HG02970 (cell line): ENCODE data around the gene NXPE1.

ENCODE experiments used
- ATAC-seq: cut with Tn5 transposase; IDR thresholded peaks from one replicate; pipeline ENCODE4 v1.9.1; 2021; ENCODE audit warnings: mild to moderate bottlenecking, moderate library complexity, moderate number of reproducible peaks; ENCODE audit not compliant: unreplicated experiment, low FRiP score

Gene NXPE1

GRCh38 chr11:114563077-114563476 lies 3.4 kb upstream of the NXPE1 start:
- ATAC-seq, result no peak

GRCh38 chr11:114562166-114562916 lies 2.7 kb upstream of the NXPE1 start:
- no peak for ATAC-seq

GRCh38 chr11:114556135-114556534 lies 3.5 kb downstream of the NXPE1 start:
- ATAC-seq, result no peak

- no peak for ATAC-seq
Measured at GRCh38 chr11:114553642-114554041, 6.0 kb downstream of the NXPE1 start.

GRCh38 chr11:114551060-114551459 lies 8.6 kb downstream of the NXPE1 start:
- ATAC-seq, result no peak

DNA sequence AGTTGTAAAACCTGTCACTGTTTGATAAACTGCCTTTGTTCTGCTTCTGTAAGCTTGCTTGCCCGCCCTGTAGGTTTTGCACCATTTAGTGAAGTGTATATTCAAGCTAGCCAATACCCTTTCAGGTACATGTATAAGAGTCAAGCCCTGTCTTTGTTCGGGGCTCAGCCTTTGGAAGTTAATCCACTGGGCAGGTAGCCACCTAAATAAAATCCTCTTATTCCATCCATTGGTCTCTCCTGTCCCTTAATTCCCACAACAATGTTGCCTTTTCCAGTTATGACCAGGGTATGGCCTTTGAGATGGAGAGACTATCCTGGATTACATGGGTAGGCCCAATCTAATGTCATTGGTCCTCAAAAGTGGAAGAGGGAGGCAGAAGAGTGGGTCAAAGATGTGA lies 34.0 kb downstream of the NXPE1 start:
- ATAC-seq, result no peak

DNA sequence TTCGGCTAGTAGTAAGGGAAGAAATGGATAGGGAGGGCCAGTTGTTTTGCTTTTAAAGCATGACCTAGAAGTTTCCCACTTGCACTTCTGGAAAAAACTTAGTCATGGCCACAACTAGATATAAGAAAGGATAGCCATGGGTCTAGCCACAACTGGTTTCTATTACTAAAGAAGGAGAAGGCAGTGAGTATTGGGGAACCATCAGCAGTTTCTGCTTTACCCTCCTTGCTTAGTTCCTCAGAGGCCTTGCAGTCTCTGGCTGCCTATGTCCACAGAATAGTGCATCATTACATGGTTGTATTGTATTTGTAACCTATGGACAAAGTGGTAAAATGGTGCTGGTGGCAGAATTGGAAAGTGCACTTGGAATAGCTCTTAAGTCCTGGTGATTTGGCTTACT lies 35.6 kb downstream of the NXPE1 start:
- no peak for ATAC-seq

GRCh38 chr11:114522818-114523217 lies 36.9 kb downstream of the NXPE1 start:
- no peak for ATAC-seq

DNA sequence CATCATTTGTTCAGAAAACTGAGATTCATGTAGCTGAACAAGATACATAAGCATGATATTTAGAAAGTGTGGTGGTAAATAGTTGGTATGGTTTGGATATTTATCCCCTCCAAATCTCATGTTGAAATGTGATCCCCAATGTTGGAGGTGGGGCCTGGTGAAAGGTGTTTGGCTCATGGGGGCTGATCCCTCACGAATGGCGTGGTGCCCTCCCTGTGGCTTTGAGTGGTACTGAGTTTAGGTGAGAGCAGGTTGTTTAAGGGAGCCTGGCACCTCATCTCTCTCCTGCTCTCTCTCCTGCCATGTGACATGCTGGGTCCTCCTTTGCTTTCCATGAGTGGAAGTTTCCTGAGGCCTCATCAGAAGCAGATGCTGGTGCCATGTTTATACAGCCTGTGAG lies 48.1 kb downstream of the NXPE1 start:
- no peak for ATAC-seq

DNA sequence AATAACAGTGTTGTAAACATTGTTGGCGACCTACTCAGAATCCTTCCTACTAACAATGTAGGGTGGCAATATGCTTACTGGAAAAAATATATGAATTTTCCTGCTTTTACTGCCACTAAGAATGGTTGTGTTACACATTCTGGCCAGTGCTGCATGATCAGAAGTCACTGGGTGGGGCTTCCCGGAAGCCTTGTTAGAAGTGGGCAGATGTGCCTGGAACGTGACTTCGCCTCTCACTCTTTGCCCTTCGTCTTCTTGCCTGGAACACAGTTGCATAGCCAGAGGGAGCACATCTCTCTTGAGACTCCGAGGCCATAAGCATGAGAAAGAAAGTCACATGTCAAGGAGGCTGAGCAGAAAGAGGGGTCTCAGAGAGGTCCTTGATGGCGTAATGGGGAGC lies 48.6 kb downstream of the NXPE1 start:
- no peak for ATAC-seq

DNA sequence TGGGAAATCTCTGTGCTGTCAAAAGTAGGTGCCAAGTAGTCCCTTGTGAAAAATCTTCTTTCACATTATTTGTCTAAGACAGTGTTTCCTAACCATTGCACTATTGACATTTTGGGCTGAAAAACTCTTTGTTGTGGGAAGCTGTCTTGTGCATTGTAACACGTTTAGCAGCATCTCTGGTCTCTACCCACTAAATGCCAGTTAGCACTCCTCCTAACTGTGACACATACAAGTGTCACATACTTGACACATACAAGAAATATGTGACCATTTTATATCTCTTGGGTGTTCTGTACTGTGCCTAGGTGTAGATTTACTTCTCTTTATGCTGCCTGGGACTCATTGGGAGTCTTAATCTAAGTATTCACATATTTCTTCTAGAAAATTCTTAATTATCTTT lies 57.8 kb downstream of the NXPE1 start:
- ATAC-seq, result no peak

DNA sequence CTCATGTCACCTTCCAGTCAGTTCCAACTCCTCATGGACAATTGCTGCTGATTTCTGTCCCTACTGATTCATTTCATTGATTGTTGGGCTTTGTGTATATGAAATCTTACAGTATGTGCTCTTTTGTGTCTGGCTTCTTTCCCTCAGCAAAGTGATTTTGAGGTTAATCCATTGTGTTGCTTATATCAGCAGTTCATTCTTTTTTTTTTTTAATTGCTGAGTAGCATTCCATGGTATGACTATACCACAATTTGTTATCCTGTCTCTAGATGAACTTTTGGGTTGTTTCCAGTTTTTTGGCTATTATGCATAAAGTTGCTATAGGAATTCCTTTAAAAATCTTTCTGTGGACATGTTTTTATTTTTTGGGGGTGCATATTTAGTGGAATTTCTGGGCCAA lies 59.9 kb downstream of the NXPE1 start:
- no peak for ATAC-seq

DNA sequence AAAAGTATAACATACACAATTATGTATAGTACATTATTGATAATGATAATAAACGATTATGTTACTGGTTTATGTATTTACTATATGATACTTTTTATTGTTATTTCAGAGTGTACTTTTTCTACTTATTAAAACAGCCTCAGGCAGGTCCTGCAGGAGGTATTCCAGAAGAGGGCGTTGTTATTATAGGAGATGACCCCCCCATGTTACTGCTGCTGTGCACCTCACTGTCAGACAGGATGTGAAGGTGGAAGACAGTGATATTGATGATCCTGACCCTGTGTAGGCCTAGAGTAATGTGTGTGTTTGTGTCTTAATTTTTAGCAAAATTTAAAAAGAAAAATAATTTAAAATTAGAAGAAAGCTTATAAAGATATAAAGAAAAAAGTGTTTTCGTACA lies 62.8 kb downstream of the NXPE1 start:
- no peak for ATAC-seq

DNA sequence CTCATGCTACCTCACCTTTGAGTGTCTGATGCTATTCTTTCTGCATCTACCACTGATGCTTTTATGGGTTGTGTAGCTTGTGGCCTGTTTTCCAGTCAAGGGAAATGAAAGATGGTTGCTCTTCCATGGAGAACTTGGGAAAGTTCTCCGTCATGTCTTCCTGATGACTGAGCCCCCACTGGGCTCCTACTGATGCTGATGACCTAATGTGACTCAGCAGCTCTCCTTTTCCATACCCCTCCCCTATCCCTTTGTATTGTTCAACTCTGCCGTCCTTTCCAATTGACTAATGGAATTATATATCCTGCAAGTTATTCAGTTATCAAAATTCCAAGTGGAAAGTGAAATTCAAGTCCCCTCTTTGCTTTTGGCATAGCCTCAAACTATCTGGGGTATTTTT lies 75.8 kb downstream of the NXPE1 start:
- no peak for ATAC-seq

DNA sequence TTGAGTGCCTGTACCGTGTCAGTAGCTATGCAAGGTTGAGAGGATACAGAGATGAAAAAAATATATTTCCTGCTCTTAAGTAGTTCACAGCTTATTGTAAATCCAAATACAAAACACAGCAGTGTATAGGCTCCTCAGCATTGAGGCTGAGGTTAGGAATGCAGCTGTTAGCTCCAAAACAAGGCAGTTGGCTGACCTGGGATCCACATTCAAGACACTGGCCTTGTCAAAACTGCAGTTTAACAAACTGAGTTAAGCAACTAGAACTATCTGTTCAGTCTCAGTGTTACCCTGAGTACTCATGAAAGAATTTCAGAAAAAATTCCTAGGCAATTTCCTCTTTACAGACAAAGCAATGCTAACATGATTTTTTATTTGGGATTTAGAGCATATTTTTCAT lies 77.6 kb downstream of the NXPE1 start:
- ATAC-seq, result no peak

DNA sequence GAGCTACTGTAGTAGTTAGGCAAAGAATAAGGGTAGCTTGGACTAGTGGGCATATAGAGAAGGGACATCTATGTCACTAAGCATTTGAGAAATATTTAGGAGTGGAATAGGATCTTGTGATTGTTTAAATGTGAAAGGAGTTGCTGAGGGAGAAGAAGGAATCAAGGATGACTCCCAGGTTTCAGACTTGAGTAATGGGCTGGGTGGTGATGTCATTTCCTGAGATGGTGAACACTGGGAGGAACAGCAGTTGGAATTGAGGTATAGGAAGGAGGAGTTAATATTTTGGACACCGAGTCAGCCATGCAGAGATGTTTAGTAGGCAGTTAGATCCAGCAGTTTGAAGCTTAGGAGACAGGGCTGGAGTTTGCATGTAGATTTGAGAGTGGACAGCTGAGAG lies 80.3 kb downstream of the NXPE1 start:
- no peak for ATAC-seq

- no peak for ATAC-seq
Measured at GRCh38 chr11:114478768-114479167, 80.9 kb downstream of the NXPE1 start.

DNA sequence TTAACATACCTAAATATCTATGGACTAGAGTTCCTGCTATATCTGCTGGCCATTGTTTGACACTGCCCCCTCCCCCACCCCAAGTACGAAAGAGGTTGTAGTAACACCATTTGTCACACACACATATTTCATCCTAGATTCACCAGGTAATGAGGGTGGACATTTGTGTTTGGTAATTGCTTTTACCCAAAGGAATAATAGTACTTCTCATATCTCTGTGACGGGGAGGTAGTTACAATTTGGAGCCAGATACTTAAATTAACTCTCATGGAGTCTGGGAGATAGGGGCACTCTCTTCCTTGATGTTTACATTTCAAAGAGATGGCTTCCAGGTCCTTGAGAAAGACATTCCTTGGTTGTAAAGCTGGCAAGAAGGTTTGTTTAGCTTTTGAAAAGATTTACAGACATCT lies 81.7 kb downstream of the NXPE1 start:
- no peak for ATAC-seq

- no peak for ATAC-seq
Measured at GRCh38 chr11:114472661-114473060, 87.0 kb downstream of the NXPE1 start.
